ENCODE measurements around the gene LYSMD4.

GRCh38 chr15:99719096-99719541 lies 14.1 kb downstream of the LYSMD4 start:
- TF ChIP-seq, protein P1, sequence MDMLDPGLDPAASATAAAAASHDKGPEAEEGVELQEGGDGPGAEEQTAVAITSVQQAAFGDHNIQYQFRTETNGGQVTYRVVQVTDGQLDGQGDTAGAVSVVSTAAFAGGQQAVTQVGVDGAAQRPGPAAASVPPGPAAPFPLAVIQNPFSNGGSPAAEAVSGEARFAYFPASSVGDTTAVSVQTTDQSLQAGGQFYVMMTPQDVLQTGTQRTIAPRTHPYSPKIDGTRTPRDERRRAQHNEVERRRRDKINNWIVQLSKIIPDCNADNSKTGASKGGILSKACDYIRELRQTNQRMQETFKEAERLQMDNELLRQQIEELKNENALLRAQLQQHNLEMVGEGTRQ (IDR thresholded peaks at IDR 0.05; ENCODE audit: low read length) = no peak
- TF ChIP-seq JUND (IDR thresholded peaks at IDR 0.05; ENCODE audit: low read length) = no peak
- TF ChIP-seq POLR2A (IDR thresholded peaks at IDR 0.05; ENCODE audit: control extremely low read depth in 1 of 2, low read depth in 2 of 2, low read length in 2 of 2) = no peak
- no peak for TF ChIP-seq RBBP5 (IDR thresholded peaks at IDR 0.05; ENCODE audit: borderline replicate concordance, low read depth, low read length)
- no peak for TF ChIP-seq CTCF (IDR thresholded peaks at IDR 0.05; ENCODE audit: control extremely low read depth in 1 of 3, insufficient read depth in 1 of 3, low read depth in 1 of 3, low read length in 3 of 3)
- no peak for TF ChIP-seq CEBPB (IDR thresholded peaks at IDR 0.05; ENCODE audit: low read depth, low read length)
- TF ChIP-seq HDAC2 (IDR thresholded peaks at IDR 0.05; ENCODE audit: borderline replicate concordance in 1 of 2, low read depth in 2 of 2, low read length in 2 of 2) = no peak
- no peak for TF ChIP-seq CREB1 (IDR thresholded peaks at IDR 0.05)
- TF ChIP-seq SP1 (IDR thresholded peaks at IDR 0.05; ENCODE audit: low read depth, low read length) = no peak
- no peak for TF ChIP-seq POLR2AphosphoS5 (IDR thresholded peaks at IDR 0.05; ENCODE audit: low read depth, low read length)
- TF ChIP-seq SIRT6 (IDR thresholded peaks at IDR 0.05; ENCODE audit: low read length) = no peak

Measured in H1 (cell line).